Cardiac muscle cell (in vitro differentiated cells and primary cell): ENCODE results near the gene MMP11. TPM values are rescaled to one million over a fixed set of nuclear protein-coding genes. Genes with fewer than 3 reads are reported as not detected.
A peak's percentile ranks its signal among the peaks of the same experiment; 100 is the strongest.

Experiments
- DNase-seq, 2 donors: peaks; one replicate each; pipeline versions ENCODE4 v3.0.0 to v3.0.0-alpha.2; 2010 to 2017; ENCODE audit warnings: low read depth in 1 of 2, low spot score in 1 of 2
- H3K27ac ChIP-seq: fragments of 200-600 bp; sonication (generic); 2 replicates; pipeline ENCODE4 v1.5.1; 2016
- H3K27me3 ChIP-seq: fragments of 200-600 bp; sonication (generic); 2 replicates; pipeline ENCODE4 v1.6.0; 2016; ENCODE audit warnings: control low read depth
- H3K36me3 ChIP-seq: fragments of 200-600 bp; sonication (generic); 2 replicates; pipeline ENCODE4 v1.5.1; 2016; ENCODE audit warnings: control low read depth
- H3K4me1 ChIP-seq: fragments of 200-600 bp; sonication (generic); 2 replicates; pipeline ENCODE4 v1.8.1; 2017; ENCODE audit warnings: low read depth, mild to moderate bottlenecking, mixed run types
- H3K4me3 ChIP-seq: fragments of 200-600 bp; sonication (generic); 2 replicates; pipeline ENCODE4 v1.5.1; 2016; ENCODE audit warnings: mild to moderate bottlenecking
- H3K9me3 ChIP-seq: fragments of 200-600 bp; sonication (generic); 2 replicates; pipeline ENCODE4 v1.5.1; 2017; ENCODE audit warnings: low read depth, mild to moderate bottlenecking, control low read depth
- CTCF ChIP-seq: IDR thresholded peaks from 2 replicates; pipeline ENCODE4 v1.5.1; 2012; ENCODE audit warnings: low read depth, mild to moderate bottlenecking, low read length
- polyA plus RNA-seq: library from polyadenylated mRNA; unstranded; fragments of >200 nt; fragmentation: Nextera tagmentation; extraction: Ambion mirVana; gene quantifications from 2 replicates; pipeline ENCODE4 v1.2.1, GENCODE V29; 2016
- total RNA-seq: library from RNA; depleted of rRNA; stranded (reverse); fragments of >200 nt; gene quantifications from 2 replicates; pipeline ENCODE4 v1.2.3, GENCODE V29; 2016

MMP11 gene
- total and polyA plus RNA-seq, 2 experiments from 2014 or later, result 39.0 to 71.2 TPM

- DNase-seq, result peak in 1 of 2 donors; percentile 39
- H3K27me3 ChIP-seq, result no peaks in the 10 kb centered on the region
- peaks cover 7% of the 10 kb centered on the region for H3K4me1 ChIP-seq
- TF ChIP-seq CTCF, result no peak
- H3K4me3 ChIP-seq, result peak overlapping the region; percentile 87
- H3K36me3 ChIP-seq, result no peaks in the 10 kb centered on the region
- H3K9me3 ChIP-seq, result no peaks in the 10 kb centered on the region
- peak overlapping the region; percentile 94 for H3K27ac ChIP-seq
Measured at GRCh38 chr22:23751441-23751996, 21.1 kb upstream of the MMP11 start.

- Histone ChIP-seq H3K9me3 (no peaks in the 10 kb centered on the region), H3K36me3 (no peaks in the 10 kb centered on the region), H3K27me3 (no peaks in the 10 kb centered on the region), H3K4me3 (no peak overlapping the region), H3K4me1 (peaks cover 7% of the 10 kb centered on the region), H3K27ac (no peak overlapping the region)
- no peak for DNase-seq
- no peak for TF ChIP-seq CTCF
Measured at GRCh38 chr22:23752090-23752691, 20.5 kb upstream of the MMP11 start.

- no peaks in the 10 kb centered on the region for H3K9me3 ChIP-seq
- H3K4me3 ChIP-seq, result no peak overlapping the region
- no peak for DNase-seq
- H3K4me1 ChIP-seq, result peaks cover 7% of the 10 kb centered on the region
- H3K27ac ChIP-seq, result no peak overlapping the region
- H3K36me3 ChIP-seq, result no peaks in the 10 kb centered on the region
- TF ChIP-seq CTCF, result no peak
- no peaks in the 10 kb centered on the region for H3K27me3 ChIP-seq
Measured at GRCh38 chr22:23752750-23753149, 19.9 kb upstream of the MMP11 start.

GRCh38 chr22:23753385-23753784 lies 19.3 kb upstream of the MMP11 start:
- no peak for TF ChIP-seq CTCF
- Histone ChIP-seq H3K9me3 (no peaks in the 10 kb centered on the region), H3K36me3 (no peaks in the 10 kb centered on the region), H3K27me3 (no peaks in the 10 kb centered on the region), H3K27ac (no peak overlapping the region), H3K4me1 (peaks cover 7% of the 10 kb centered on the region), H3K4me3 (no peak overlapping the region)
- no peak for DNase-seq

- Histone ChIP-seq H3K9me3 (no peaks in the 10 kb centered on the region), H3K4me1 (peaks cover 7% of the 10 kb centered on the region), H3K27me3 (no peaks in the 10 kb centered on the region), H3K27ac (no peak within 1 kb of the TSS), H3K4me3 (no peak within 1 kb of the TSS), H3K36me3 (no peaks in the 10 kb centered on the region)
- DNase-seq, result no peak
- no peak for TF ChIP-seq CTCF
Measured at GRCh38 chr22:23754220-23754919, 18.3 kb upstream of the MMP11 start, which contains the start of gene VPREB3. VPREB3 (minus strand) TSS chr22:23754425; CDS start chr22:23754363, 62 bp downstream.
